Inflammatory macrophage treated with lipopolysaccharide for 4 hours (primary cell): Measurements from ENCODE around the gene GPR137.

Experiments
- DNase-seq: peaks from one replicate; pipeline ENCODE4 v3.0.0-alpha.2; 2020

The GPR137 gene

GRCh38 chr11:64264371-64264852 is 21.2 kb upstream of the GPR137 start:
- DNase-seq, result no peak

GRCh38 chr11:64265176-64266160 is 20.2 kb upstream of the GPR137 start:
- no peak for DNase-seq

GRCh38 chr11:64266339-64266738 is 19.3 kb upstream of the GPR137 start:
- DNase-seq, result no peak

GRCh38 chr11:64267207-64267945 is 18.3 kb upstream of the GPR137 start:
- DNase-seq, result no peak

GRCh38 chr11:64268025-64268892 is 17.4 kb upstream of the GPR137 start:
- peak; percentile 45 for DNase-seq

- DNase-seq, result peak; percentile 55
Measured at GRCh38 chr11:64268893-64269539, 16.6 kb upstream of the GPR137 start.

GRCh38 chr11:64269540-64270220 is 16.0 kb upstream of the GPR137 start:
- peak; percentile 100 for DNase-seq

GRCh38 chr11:64275031-64275800 is 10.4 kb upstream of the GPR137 start:
- no peak for DNase-seq

- DNase-seq, result no peak
Measured at GRCh38 chr11:64275841-64276240, 9.8 kb upstream of the GPR137 start.

GRCh38 chr11:64276653-64277431 is 8.8 kb upstream of the GPR137 start:
- DNase-seq, result peak; percentile 21

GRCh38 chr11:64278576-64279190 is 7.0 kb upstream of the GPR137 start:
- no peak for DNase-seq

- DNase-seq, result no peak
Measured at GRCh38 chr11:64281957-64282770, 3.5 kb upstream of the GPR137 start.

GRCh38 chr11:64283092-64283491 is 2.6 kb upstream of the GPR137 start:
- no peak for DNase-seq

- peak; percentile 93 for DNase-seq
Measured at GRCh38 chr11:64284048-64284961, 1.3 kb upstream of the GPR137 start, which contains the start of gene BAD. TSS of gene BAD (minus strand) at chr11:64284665. CDS start at chr11:64284368, 297 bp downstream.

GRCh38 chr11:64285885-64286800 is 495 bp downstream of the GPR137 start:
- no peak for DNase-seq

GRCh38 chr11:64286801-64287159 is 1.1 kb downstream of the GPR137 start:
- DNase-seq, result no peak
